Testis (tissue), 3 donors: ENCODE data around the gene TMPRSS13. TPM values are rescaled to one million over a fixed set of nuclear protein-coding genes. Genes with fewer than 3 reads are reported as not detected.
"Not testable (repeated sequence)": the region's sequence is repeated elsewhere in the genome, so short reads cannot be mapped to it uniquely, and the experiment has no call there.

Experiments
- DNase-seq: peaks from one replicate; pipeline ENCODE4 v3.0.0-alpha.2; 2019
- H3K27ac ChIP-seq, 2 donors: fragments of 200-600 bp; sonication (generic); one replicate each; pipeline ENCODE4 v1.5.1; 2019
- H3K27me3 ChIP-seq: fragments of 200-600 bp; sonication (generic); one replicate; pipeline ENCODE4 v1.5.1; 2019
- H3K36me3 ChIP-seq: fragments of 200-600 bp; sonication (generic); one replicate; pipeline ENCODE4 v1.5.1; 2017; ENCODE audit warnings: low read depth; ENCODE audit errors: missing control alignments
- H3K4me1 ChIP-seq: fragments of 200-600 bp; sonication (generic); one replicate; pipeline ENCODE4 v1.5.1; 2019
- H3K4me3 ChIP-seq, 2 donors: fragments of 200-600 bp; sonication (generic); one replicate each; pipeline ENCODE4 v1.5.1; 2017 to 2019
- H3K9me3 ChIP-seq: fragments of 200-600 bp; sonication (generic); one replicate; pipeline ENCODE4 v1.5.1; 2017
- CTCF ChIP-seq, 3 experiments: fragments of 450-650 bp in 2 of 3; fragments of 200-600 bp in 1 of 3; sonication (generic) in 1 of 3; IDR thresholded peaks; one replicate each; pipeline ENCODE4 v1.5.1; 2016 to 2019; ENCODE audit warnings: antibody characterized with exemption in 3 of 3, mild to moderate bottlenecking in 2 of 3, moderate library complexity in 1 of 3
- POLR2A ChIP-seq: fragments of 450-650 bp; IDR thresholded peaks from one replicate; pipeline ENCODE4 v1.6.1; 2017; ENCODE audit warnings: antibody characterized with exemption, mild to moderate bottlenecking, moderate library complexity
- WGBS, 2 donors: methylation state at CpG; one replicate each; pipeline ENCODE4 v1.1.5; 2018; 5-methylcytosine and 5-hydroxymethylcytosine counted together
- intact Hi-C: fragments of 100-400 bp; cut with DNase I; formaldehyde crosslinking; loops from one replicate; pipeline ENCODE4 v1.15.1; 2023; ENCODE audit warnings: low total_unique reads
- polyA plus RNA-seq: library from polyadenylated mRNA; stranded (reverse); fragments of 350-450 nt; fragmentation: Illumina TruSeq; extraction: RNeasy Lipid Tissue Mini Kit (QIAGEN cat#74804); gene quantifications from one replicate; pipeline ENCODE4 v1.2.3, GENCODE V29; 2014; ENCODE audit warnings: low read depth, low replicate concordance; ENCODE audit not compliant: insufficient read depth
- total RNA-seq, 2 donors: library from RNA; depleted of rRNA; stranded (reverse); fragments of >200 nt; gene quantifications; one replicate each; pipeline ENCODE4 v1.2.3, GENCODE V29; 2016

The TMPRSS13 gene
- total and polyA plus RNA-seq, 3 donors from 2014 or later = 0.74 to 0.91 (median 0.87) TPM

DNA sequence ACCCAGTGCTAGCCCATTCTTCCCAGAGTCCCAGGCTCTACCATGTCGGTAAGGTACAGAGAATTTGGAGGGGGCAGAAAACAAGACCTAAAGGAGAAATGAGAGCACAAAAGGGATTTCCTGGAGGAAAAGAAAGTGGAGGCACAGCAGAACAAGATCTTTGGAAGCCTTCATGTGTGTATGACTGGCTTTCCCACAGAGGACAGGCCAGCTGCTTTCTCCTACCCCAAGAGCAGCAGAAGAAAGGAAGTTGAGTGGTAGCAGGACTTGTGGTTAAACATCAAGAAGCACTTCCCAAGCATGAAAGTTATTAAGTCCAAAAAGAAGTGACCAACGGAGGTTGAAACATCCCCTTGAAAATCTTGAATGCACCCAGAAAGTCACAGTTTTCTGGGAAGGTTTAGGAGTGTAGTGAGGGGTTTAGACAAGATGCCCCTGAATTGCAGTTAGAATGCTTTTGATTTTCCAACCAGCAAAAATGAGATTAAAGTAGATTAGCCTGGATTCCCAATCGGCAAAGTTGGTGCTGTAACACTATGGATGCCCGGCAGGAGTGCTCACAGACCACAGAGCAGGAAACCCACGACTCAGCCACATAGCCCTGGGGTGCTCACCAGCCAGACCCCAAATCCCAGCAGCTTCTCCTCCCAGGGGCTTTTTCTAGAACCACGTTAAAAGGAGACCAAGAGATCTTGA is 608 bp downstream of the TMPRSS13 start:
- H3K9me3 ChIP-seq = no peaks in the 10 kb centered on the region
- H3K27ac ChIP-seq = no peak overlapping the region
- TF ChIP-seq CTCF (IDR thresholded peaks at IDR 0.05) (no peak), POLR2A (no peak)
- intact Hi-C loops = no loop called here
- H3K27me3 ChIP-seq = no peaks in the 10 kb centered on the region
- DNase-seq = no peak
- H3K36me3 ChIP-seq = no peaks in the 10 kb centered on the region
- H3K4me1 ChIP-seq = no peaks in the 10 kb centered on the region
- WGBS, 2 donors = 77 to 83% methylated on average over 6 of the region's 6 CpGs
- no peak overlapping the region for H3K4me3 ChIP-seq

DNA sequence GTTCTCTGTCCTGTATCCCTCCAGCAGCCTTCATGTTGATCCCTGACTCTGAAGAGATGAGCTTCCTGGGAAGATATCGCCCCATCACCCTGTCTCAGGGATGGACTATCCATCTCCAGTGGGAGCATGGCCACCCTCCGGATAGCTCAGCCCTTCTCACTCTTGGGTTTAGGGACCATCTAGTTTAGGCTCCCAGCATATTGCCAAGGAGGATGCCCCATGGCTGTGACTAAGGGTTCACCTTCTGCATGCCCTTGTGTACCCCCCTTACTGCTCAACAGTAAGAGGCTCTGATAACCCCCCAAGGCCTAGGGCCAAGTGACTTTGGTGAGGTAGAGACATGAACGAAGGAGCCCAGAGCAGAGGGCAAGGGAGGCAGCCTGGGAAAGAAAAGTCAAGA is 1.3 kb downstream of the TMPRSS13 start:
- no peaks in the 10 kb centered on the region for H3K36me3 ChIP-seq
- H3K27me3 ChIP-seq = no peaks in the 10 kb centered on the region
- TF ChIP-seq CTCF (IDR thresholded peaks at IDR 0.05) (no peak), POLR2A (no peak)
- no peaks in the 10 kb centered on the region for H3K9me3 ChIP-seq
- no peak for DNase-seq
- intact Hi-C loops = no loop called here
- no peak overlapping the region for H3K4me3 ChIP-seq
- 80 to 97% methylated on average over 2 to 3 of the region's 3 CpGs for WGBS, 2 donors
- no peak overlapping the region for H3K27ac ChIP-seq
- no peaks in the 10 kb centered on the region for H3K4me1 ChIP-seq

GRCh38 chr11:117926166-117926565 is 3.0 kb downstream of the TMPRSS13 start:
- H3K9me3 ChIP-seq, H3K4me1 ChIP-seq, DNase-seq, H3K27ac ChIP-seq, intact Hi-C loops, H3K36me3 ChIP-seq, H3K27me3 ChIP-seq, H3K4me3 ChIP-seq: not testable (repeated sequence)
- 84 to 86% methylated on average over 7 of the region's 7 CpGs for WGBS, 2 donors

GRCh38 chr11:117925198-117925925 is 3.8 kb downstream of the TMPRSS13 start:
- DNase-seq = no peak
- Histone ChIP-seq H3K27ac (no peak overlapping the region), H3K27me3 (no peaks in the 10 kb centered on the region), H3K9me3 (no peaks in the 10 kb centered on the region), H3K36me3 (no peaks in the 10 kb centered on the region), H3K4me3 (no peak overlapping the region), H3K4me1 (no peaks in the 10 kb centered on the region)
- 90% methylated on average over 11 of the region's 11 CpGs for WGBS, 2 donors
- intact Hi-C loops = no loop called here
- TF ChIP-seq POLR2A = no peak
- TF ChIP-seq CTCF (IDR thresholded peaks at IDR 0.05) = no peak

GRCh38 chr11:117924631-117925170 is 4.5 kb downstream of the TMPRSS13 start:
- DNase-seq = no peak
- TF ChIP-seq CTCF (IDR thresholded peaks at IDR 0.05) (no peak), POLR2A (no peak)
- no peaks in the 10 kb centered on the region for H3K4me1 ChIP-seq
- H3K27me3 ChIP-seq = no peaks in the 10 kb centered on the region
- no peak overlapping the region for H3K4me3 ChIP-seq
- no peak overlapping the region for H3K27ac ChIP-seq
- WGBS, 2 donors = 88 to 96% methylated on average over 6 to 11 of the region's 11 CpGs
- no peaks in the 10 kb centered on the region for H3K9me3 ChIP-seq
- no peaks in the 10 kb centered on the region for H3K36me3 ChIP-seq
- intact Hi-C loops = no loop called here
